PC-3 (cell line): ENCODE data around the gene TMEM51.

Experiments
- CTCF ChIP-seq: fragments of 300-600 bp; sonication (generic); conservative IDR thresholded peaks from 2 replicates; pipeline ENCODE4 v1.5.1; 2017; ENCODE audit warnings: antibody characterized with exemption, low read depth, mild to moderate bottlenecking, low read length
- EZH2 ChIP-seq: fragments of 300-600 bp; sonication (generic); IDR thresholded peaks from one replicate; pipeline ENCODE4 v1.6.1; 2017; ENCODE audit warnings: antibody characterized with exemption, mild to moderate bottlenecking, low read length; ENCODE audit not compliant: unreplicated experiment
- EZH2phosphoT487 ChIP-seq: fragments of 300-600 bp; sonication (generic); IDR thresholded peaks from 2 replicates; pipeline ENCODE4 v1.6.1; 2018; ENCODE audit warnings: mild to moderate bottlenecking, antibody characterized with exemption, low read length, borderline replicate concordance

GRCh38 chr1:15196069-15196468 lies 42.5 kb downstream of the TMEM51 start:
- TF ChIP-seq CTCF (no peak), EZH2 (no peak), EZH2phosphoT487 (no peak)
